Fibroblast of lung (primary cell): ENCODE data around the gene ASTN2.

Source experiments
- CTCF ChIP-seq, 2 donors: IDR thresholded peaks in 1 of 2; conservative IDR thresholded peaks in 1 of 2; 1 replicate in 1 of 2; 2 replicates in 1 of 2; pipeline ENCODE4 v1.5.1; 2011 to 2012; ENCODE audit warnings: low read length in 2 of 2, control low read depth in 1 of 2, inconsistent platforms in 1 of 2, low read depth in 1 of 2, mild to moderate bottlenecking in 1 of 2
- EZH2 ChIP-seq: IDR thresholded peaks from 2 replicates; pipeline ENCODE4 v1.5.1; 2012; ENCODE audit warnings: low read length, control low read depth, mild to moderate bottlenecking; ENCODE audit errors: missing control alignments

- TF ChIP-seq EZH2 (no peak), CTCF (conservative IDR thresholded peaks at IDR 0.05 in 1 of 2, IDR thresholded peaks at IDR 0.05 in 1 of 2; ENCODE audit: low read depth in 1 of 2, low read length in 2 of 2) (no peak)
These were observed 778.9 kb downstream of the ASTN2 start for GRCh38 chr9:116635908-116636307.
